Activated CD8-positive, alpha-beta memory T cell treated with anti-CD3 and anti-CD28 coated beads, Interleukin-2, amount 50 U/mL, for 48 hours (primary cell): ENCODE data around the gene AKT1S1.
"Not testable (repeated sequence)": the region's sequence is repeated elsewhere in the genome, so short reads cannot be mapped to it uniquely, and the experiment has no call there.

Experiments
- DNase-seq: peaks from one replicate; pipeline ENCODE4 v3.0.0-alpha.2; 2020

Gene AKT1S1

GRCh38 chr19:49877020-49877878, at the start of gene AKT1S1, which contains the start of gene TBC1D17:
Gene AKT1S1, minus strand, starts transcription at chr19:49877355. Its CDS starts 4,060 bp downstream, at chr19:49873295.
Gene TBC1D17, plus strand, starts transcription at chr19:49877702. Its CDS starts 22 bp downstream, at chr19:49877724.
- peak; percentile 97 for DNase-seq

GRCh38 chr19:49926515-49926914, 49.4 kb upstream of the AKT1S1 start:
- no peak for DNase-seq

DNA sequence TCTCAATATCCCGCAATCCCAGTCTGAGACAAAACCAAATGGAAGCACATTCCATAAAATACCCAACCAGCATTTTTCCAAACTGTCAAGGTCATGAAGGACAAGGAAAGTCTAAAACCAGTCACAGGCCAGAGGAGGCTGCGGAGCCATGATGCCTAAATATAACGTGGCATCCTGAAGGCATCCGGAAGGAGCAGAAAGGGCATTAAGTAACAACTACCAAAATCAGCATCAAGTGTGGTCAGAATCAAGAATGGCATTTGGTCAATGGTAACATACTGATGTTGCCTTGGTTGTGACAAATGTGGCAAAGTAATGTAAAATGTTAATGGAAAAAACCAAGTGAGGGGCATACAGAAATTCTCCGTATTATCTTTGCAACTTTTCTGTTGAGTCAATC, 48.3 kb upstream of the AKT1S1 start:
- no peak for DNase-seq

GRCh38 chr19:49924881-49925210, 47.7 kb upstream of the AKT1S1 start:
- DNase-seq = not testable (repeated sequence)

- no peak for DNase-seq
Observed at GRCh38 chr19:49924004-49924880, 47.1 kb upstream of the AKT1S1 start.

DNA sequence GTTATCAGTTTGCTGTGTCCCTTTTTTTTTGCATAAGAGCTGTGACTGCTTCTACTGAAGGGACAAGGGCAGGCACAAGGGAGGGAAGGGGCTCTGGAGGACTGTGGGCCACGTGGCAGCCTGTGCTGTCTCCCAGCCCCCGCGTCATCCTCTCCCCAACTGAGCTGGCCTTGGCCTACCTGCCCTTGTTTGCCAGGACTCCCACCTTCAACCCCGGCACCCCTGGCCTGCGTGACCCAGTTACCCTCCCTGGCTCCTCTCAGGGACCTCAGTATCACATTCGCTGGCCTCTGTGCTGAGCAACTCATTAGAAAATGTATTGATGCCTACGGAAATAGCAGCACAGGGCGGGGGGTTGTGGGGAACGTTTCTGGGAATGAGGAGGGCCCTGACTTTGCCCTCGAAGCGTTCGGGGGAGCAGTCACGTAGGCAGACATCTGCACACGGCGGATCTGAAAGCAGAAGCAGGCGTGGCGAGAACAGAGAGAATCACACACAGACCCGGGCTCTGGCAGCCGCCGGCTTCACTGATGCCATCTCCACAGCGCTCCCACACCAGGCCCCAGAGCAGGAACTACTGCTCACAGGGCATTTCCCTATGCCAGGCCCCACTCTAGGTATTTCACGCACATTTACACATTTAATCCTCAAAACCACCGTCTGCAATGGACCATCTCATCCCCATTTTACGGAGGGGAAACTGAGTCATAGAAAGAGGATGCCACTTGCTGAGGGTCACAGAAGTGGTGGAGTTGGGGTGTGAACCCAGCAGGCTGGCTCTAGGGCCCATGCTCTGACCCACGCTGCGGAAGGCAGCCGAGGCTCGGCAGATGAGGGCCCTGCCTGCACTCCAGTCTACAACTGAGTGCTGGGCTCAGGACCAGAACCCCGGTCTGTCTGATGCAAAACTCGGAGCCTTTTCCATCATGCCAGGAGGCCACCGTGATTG, 46.2 kb upstream of the AKT1S1 start:
- no peak for DNase-seq

DNA sequence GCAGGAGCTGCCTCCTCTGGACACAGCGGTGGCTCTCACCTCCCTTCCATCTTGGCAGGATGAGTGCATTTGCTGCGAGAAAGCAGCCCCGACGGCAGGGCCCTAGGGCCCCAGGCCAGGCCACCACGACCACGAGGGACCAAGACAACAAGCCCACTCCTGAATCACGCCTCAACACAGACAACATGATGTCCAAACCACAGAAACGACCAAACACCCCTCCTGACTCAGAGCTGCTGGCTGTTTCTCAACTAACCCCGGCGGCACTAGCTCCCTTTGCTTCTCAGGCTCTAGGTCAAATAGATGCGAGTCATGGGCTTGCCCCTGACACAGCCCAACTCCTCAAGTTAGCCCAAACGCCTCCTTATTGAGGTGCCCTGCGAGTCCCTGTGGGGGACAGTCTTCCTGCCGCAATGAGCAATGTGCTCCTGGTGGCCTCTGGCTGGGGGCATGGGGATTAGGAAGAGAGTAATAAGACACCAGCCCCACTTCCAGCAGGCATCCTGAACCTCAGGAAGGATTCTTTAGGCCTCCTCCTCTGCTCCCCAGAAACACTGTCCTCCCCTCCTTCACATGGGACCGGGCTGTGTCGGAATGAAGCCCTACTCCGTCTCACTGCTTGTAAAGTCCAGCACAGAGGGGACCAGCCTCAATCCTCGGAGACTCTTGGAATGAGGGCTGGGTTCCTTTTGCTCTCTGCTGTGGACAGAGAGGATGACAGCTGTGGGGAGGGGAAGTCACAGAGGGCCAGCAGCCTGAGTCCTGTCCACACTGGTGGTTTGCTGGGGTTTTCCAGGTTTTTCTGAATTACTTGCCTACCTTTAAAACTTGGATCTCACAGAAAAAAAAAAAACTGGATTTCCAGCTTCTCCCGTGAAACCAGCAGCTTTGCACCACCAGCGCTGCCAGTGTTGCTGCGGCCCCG, 45.0 kb upstream of the AKT1S1 start:
- DNase-seq = peak; percentile 68

GRCh38 chr19:49920624-49921363, 43.6 kb upstream of the AKT1S1 start:
- no peak for DNase-seq

DNA sequence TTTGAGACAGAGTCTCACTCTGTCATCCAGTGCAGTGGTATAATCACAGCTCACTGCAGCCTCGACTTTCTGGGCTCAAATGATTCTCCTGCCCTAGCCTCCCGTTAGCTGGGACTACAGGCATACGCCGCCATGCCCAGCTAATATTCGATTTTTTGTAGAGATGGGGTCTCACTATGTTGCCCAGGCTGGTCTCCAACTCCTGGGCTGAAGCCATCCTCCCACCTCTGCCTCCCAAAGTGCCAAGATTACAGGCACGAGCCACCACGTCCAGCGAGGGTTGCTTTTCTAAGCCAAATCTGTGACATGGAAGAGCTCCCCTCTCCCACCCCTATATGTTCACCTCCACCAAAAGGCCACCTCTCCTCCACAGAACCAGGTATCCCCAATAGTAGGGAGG, 40.9 kb upstream of the AKT1S1 start:
- DNase-seq = no peak

DNA sequence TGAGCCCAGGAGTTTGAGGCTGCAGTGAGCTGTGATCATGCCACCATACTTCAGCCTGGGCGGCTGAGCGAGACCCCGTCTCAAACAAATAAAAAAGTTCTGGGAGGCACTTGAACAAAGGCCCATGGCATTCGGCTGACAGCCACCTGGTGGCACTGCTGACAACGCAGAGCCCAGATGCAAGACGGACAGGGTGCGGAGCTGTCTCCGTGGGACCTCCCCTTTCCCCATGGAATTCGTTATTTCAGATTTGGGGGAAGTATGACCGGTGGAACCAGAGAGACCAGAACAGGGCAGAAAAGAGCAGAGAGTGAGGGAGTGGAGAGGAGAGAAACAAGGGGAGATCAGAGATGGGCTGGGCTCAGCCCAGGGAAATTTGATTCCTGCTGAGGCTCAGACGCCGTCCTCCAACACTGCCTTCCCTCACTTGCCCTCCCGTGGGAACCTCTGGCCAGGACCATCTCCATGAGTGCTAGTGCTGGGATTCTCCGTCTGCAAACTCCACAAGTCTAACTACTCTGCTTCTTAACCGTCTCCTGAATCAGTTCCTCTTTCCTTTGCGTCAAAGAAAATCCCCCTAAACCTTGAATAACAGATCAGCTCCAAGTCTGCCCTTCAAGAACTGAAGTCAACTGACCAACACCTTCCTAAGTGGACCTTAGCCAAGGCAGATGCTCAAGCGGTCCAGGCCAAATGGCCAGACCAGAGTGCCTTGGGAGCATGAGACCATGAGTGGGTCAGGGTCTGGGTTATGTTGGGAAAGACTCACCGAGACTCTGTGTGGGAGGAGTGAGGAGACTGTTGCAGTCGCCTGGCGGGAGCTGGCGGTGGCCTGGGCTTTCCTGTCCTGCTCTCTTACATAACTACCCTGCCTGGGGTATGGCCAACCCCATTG, 39.9 kb upstream of the AKT1S1 start:
- DNase-seq = no peak

DNA sequence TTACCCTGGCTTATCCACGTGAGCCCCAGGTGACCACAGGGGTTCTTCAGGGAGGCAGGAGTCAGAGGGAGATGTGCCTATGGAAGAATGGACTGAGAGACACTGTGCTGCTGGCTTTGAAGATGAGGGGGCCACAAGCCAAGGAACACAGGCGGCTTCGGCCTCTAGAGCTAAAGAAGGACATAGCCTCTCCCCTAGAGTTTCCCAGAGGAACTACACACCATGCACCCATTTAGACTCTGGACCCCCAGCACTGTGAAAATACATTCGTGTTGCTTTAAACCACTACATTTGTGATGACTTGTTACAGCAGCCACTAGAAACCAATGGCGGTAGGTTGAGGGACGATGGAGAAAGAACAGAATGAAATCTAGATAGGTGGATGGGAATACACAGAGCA, 38.1 kb upstream of the AKT1S1 start:
- DNase-seq = no peak

- DNase-seq = no peak
Observed at GRCh38 chr19:49913720-49914119, 36.6 kb upstream of the AKT1S1 start.

DNA sequence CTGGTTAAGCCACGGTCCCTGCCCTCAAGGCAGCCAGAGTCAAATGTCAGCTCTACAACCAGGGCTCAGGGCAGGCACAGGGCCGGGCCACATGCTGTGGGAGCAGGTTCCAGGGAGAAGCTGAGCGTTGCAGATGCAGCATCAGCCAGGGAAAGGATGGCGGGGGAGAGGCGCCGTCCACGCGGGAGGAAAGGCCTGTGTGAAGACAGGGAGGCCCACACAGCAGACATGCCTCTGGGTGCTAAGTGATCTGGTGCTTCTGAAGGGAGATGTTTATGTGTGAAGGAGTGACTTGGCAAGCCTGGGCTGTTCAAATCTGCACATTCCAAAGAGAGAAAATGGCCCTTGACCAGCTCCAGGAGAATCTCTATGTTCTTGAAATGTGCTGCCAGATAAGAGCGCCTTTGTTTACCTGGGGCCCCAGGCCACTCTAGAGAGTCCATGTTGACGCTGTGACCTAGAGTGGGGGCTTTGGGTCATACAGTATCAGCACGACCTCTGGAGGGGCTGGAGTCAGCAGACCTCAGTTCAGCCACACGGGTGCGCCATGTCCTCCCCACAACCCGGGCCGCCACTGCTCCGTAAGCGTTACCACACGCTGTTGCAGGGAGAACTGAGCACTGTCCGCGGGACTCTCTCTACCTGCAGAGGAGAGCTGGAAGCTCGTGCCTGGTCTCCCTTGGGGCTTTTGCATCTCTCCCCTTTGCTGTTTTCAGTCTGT, 36.0 kb upstream of the AKT1S1 start:
- no peak for DNase-seq

GRCh38 chr19:49911381-49912145, 34.4 kb upstream of the AKT1S1 start:
- no peak for DNase-seq

DNA sequence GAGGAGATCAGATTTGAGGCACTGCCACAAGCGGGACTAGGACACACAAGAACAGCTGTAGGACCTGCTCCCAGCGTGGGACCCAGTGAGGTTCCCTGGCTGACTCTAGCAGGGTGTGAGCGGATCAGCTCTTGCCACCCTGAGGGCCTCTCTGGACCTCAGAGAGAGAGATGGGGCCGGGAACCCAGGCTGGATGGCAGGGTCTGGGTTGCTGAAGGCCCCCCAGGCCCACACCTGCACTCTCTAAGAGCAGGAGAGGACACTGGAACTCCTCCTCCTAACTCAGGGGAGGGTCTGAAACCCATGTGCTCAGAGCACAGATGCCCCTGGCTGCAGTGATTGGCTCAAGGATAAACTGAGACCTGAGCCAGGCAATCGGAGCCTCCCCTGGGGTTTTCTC, 33.0 kb upstream of the AKT1S1 start:
- no peak for DNase-seq

DNA sequence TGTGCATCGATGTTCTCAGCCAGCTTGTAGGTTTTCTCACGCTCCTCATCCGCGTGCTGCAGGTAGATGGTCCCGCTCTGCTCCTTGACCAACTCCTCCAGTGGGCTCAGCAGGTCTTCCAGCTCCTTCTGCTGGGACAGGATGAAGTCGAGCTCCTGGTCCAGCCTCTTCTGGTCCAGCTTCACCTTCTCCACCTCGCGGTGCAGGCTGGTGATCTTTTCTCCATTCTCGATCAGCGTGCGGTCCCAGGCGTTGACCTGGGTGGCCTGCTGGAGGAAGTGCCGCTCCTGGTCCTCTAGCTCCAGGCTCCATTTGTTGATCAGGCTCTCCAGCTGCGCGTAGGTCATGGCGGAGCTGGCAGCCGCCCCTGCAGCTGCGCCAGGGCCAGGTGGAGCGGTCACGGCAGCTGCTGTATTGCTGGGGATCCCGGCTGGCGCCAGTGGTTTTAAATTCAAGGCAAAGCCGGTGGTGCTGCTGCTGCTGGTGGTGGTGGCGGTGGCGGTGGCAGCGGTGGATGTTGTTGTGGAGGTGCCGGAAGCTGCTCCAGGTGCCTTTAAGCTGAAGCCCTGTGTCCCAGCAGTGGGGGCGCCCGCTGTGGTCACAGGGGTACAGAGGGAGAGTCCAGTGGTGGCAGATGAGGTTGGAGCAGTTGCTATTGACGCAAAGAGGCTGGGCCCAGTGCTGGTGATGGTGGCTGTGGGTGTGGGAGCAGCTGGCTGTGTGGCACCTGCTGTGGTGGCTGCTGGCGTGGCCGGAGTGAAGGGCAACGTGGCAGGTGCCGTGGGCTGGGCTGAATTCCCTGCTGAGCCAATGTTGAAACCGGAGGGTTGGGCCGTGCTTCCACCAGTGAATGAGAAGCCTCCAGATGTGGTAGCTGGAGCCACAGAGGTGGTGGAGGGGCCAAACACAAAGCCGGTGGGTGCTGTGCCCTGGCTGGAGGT, 31.6 kb upstream of the AKT1S1 start:
- DNase-seq = no peak
